Retinal pigment epithelial cell (primary cell): ENCODE data around the gene TEAD1.
"Not testable (repeated sequence)": the region's sequence is repeated elsewhere in the genome, so short reads cannot be mapped to it uniquely, and the experiment has no call there.

Experiments
- DNase-seq: peaks from one replicate; pipeline ENCODE4 v3.0.0-alpha.2; 2010; ENCODE audit warnings: low read depth
- H3K4me3 ChIP-seq: 2 replicates; pipeline ENCODE4 v1.5.1; 2011; ENCODE audit warnings: mild to moderate bottlenecking, low read length, control low read depth, moderate library complexity
- CTCF ChIP-seq: conservative IDR thresholded peaks from 2 replicates; pipeline ENCODE4 v1.5.1; 2011; ENCODE audit warnings: low read depth, low read length, control low read depth, inconsistent platforms

TEAD1 gene

GRCh38 chr11:12755510-12756453, 81.6 kb downstream of the TEAD1 start:
- H3K4me3 ChIP-seq = no peak overlapping the region
- no peak for DNase-seq
- no peak for TF ChIP-seq CTCF

GRCh38 chr11:12756454-12756806, 82.2 kb downstream of the TEAD1 start:
- DNase-seq = no peak
- H3K4me3 ChIP-seq = no peak overlapping the region
- TF ChIP-seq CTCF = no peak

- TF ChIP-seq CTCF = no peak
- no peak for DNase-seq
- no peak overlapping the region for H3K4me3 ChIP-seq
These were observed 82.6 kb downstream of the TEAD1 start for GRCh38 chr11:12756867-12757266.

GRCh38 chr11:12757416-12757815, 83.2 kb downstream of the TEAD1 start:
- no peak overlapping the region for H3K4me3 ChIP-seq
- TF ChIP-seq CTCF = no peak
- DNase-seq = no peak

- H3K4me3 ChIP-seq, DNase-seq: not testable (repeated sequence)
These were observed 83.9 kb downstream of the TEAD1 start for GRCh38 chr11:12758117-12758516.

- TF ChIP-seq CTCF = peak; percentile 60
- DNase-seq = no peak
- H3K4me3 ChIP-seq = no peak overlapping the region
These were observed 86.8 kb downstream of the TEAD1 start for GRCh38 chr11:12761029-12761428.

- no peak for DNase-seq
- no peak for TF ChIP-seq CTCF
These were observed 88.1 kb downstream of the TEAD1 start for GRCh38 chr11:12762278-12762677.

More at GRCh38 chr11:12762278-12762677, 88.1 kb downstream of the TEAD1 start:
- no peak overlapping the region for H3K4me3 ChIP-seq
